Mononuclear cell (primary cell): ENCODE data around the gene GABRA6. TPM values are rescaled to one million over a fixed set of nuclear protein-coding genes. Genes with fewer than 3 reads are reported as not detected.

Experiments
- H3K27me3 ChIP-seq: 2 replicates; pipeline ENCODE4 v1.6.0; 2011; ENCODE audit warnings: low read length, control low read depth; ENCODE audit not compliant: insufficient read depth
- H3K4me1 ChIP-seq: 2 replicates; pipeline ENCODE4 v1.5.1; 2011; ENCODE audit warnings: mild to moderate bottlenecking, low read length, control low read depth; ENCODE audit not compliant: insufficient read depth
- H3K4me3 ChIP-seq: 2 replicates; pipeline ENCODE4 v1.5.1; 2011; ENCODE audit warnings: mild to moderate bottlenecking, low read length, moderate library complexity
- H3K9me3 ChIP-seq: 2 replicates; pipeline ENCODE4 v1.5.1; 2011; ENCODE audit warnings: low read depth, mild to moderate bottlenecking, control low read depth, low read length
- total RNA-seq: library from RNA; depleted of rRNA; stranded (reverse); fragments of >200 nt; gene quantifications from one replicate; pipeline ENCODE4 v1.2.3, GENCODE V29; 2012

The GABRA6 gene
- total RNA-seq, 1 donor = not detected

DNA sequence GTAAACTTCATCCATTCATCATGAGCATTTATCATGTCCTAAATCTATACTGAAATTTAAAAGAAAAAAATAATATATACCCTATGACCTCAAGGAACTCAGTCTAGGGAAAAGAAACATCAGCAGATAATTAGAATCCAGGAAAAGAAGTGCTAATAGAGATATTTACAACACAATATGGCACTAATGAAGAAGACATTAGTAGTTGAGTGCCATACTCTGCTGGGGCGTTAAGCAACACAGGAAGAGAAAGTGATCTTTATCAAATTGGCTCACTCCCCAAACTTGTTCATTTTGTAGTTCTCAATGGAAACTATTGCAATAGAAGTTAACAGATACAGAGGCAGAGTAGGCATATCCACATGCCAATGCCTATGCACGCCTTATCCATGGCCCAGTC is 27.5 kb downstream of the GABRA6 start:
- Histone ChIP-seq H3K4me1 (no peaks in the 10 kb centered on the region), H3K27me3 (no peaks in the 10 kb centered on the region), H3K4me3 (no peak overlapping the region), H3K9me3 (no peaks in the 10 kb centered on the region)

- no peaks in the 10 kb centered on the region for H3K4me1 ChIP-seq
- no peaks in the 10 kb centered on the region for H3K27me3 ChIP-seq
- no peaks in the 10 kb centered on the region for H3K9me3 ChIP-seq
- H3K4me3 ChIP-seq = no peak overlapping the region
Observed at GRCh38 chr5:161719157-161719556, 33.6 kb downstream of the GABRA6 start.

DNA sequence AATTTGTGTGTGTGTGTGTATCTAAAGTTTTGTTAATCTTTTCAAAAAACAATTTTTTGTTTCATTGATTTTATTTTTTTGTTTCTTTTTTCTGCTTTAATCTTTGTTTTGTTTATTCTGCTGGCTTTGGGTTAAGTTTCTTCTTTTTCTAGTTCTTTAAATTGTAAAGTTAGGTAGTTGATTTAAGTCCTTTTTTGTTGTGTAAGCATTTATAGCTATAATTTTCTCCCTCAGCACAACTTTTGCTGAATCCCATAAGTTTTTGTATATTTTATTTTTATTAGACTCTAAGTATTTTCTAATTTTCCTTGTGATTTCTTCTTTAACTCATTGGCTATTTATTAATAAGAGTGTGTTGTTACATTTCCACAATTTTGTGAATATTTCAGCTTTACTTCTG is 34.9 kb downstream of the GABRA6 start:
- H3K27me3 ChIP-seq = no peaks in the 10 kb centered on the region
- H3K4me1 ChIP-seq = no peaks in the 10 kb centered on the region
- no peaks in the 10 kb centered on the region for H3K9me3 ChIP-seq
- H3K4me3 ChIP-seq = no peak overlapping the region

- Histone ChIP-seq H3K9me3 (no peaks in the 10 kb centered on the region), H3K4me1 (no peaks in the 10 kb centered on the region), H3K27me3 (no peaks in the 10 kb centered on the region), H3K4me3 (no peak overlapping the region)
Observed at GRCh38 chr5:161734741-161735140, 49.2 kb downstream of the GABRA6 start.

DNA sequence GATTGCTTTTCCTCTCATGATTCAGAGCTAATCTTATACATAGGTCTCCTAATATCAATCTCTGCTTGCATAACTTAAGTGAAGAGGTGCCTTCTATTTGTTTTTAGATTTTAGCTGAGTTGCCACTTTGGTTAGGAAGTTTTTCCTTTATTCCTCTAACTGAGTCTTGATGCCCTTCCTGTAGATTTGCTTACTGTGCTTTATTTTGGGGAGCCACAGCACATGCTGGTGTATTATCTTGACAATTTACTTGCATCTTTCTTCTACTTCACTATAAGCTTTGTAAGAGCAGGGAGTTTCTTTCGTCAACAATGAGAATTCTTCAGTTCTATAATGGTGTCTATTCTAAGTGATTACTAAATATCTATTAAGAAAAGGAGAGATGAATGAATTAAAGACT is 54.9 kb downstream of the GABRA6 start:
- H3K4me3 ChIP-seq = no peak overlapping the region
- no peaks in the 10 kb centered on the region for H3K4me1 ChIP-seq
- no peaks in the 10 kb centered on the region for H3K27me3 ChIP-seq
- H3K9me3 ChIP-seq = no peaks in the 10 kb centered on the region

DNA sequence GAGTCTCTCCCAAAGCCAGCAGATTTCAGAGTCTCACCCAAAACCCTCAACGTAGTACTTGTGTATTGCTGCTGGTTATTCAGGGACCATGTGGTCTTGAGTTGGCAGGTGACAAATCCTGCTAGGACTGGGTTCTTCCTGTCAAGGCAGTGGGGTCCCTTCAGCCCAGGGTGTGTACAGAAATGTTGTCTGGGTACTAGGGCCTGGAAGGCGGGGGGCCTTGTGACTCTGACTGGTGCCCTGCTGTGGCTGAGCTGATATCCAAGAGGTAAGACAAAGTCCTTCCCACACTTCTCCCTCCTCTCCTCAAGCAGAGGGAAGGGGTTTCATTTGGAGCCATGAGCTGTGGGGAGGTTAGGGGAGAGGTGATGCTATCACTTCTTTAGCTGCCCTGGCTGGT is 58.8 kb downstream of the GABRA6 start:
- Histone ChIP-seq H3K4me1 (no peaks in the 10 kb centered on the region), H3K27me3 (no peaks in the 10 kb centered on the region), H3K9me3 (no peaks in the 10 kb centered on the region), H3K4me3 (no peak overlapping the region)

- Histone ChIP-seq H3K27me3 (no peaks in the 10 kb centered on the region), H3K4me1 (no peaks in the 10 kb centered on the region), H3K4me3 (no peak overlapping the region), H3K9me3 (no peaks in the 10 kb centered on the region)
Observed at GRCh38 chr5:161745392-161745791, 59.9 kb downstream of the GABRA6 start.

GRCh38 chr5:161751265-161751664 is 65.7 kb downstream of the GABRA6 start:
- no peak overlapping the region for H3K4me3 ChIP-seq
- H3K4me1 ChIP-seq = no peaks in the 10 kb centered on the region
- no peaks in the 10 kb centered on the region for H3K9me3 ChIP-seq
- no peaks in the 10 kb centered on the region for H3K27me3 ChIP-seq

Other genes with a start within 250 kb of the GABRA6 start
- gene GABRB2, start 139.0 kb upstream of the GABRA6 start, total RNA-seq = not detected
- gene GABRA1, start 162.4 kb downstream of the GABRA6 start, total RNA-seq = not detected